Measurements from ENCODE around the gene ZBP1. TPM values are rescaled to one million over a fixed set of nuclear protein-coding genes. Genes with fewer than 3 reads are reported as not detected.

The ZBP1 gene, protein sequence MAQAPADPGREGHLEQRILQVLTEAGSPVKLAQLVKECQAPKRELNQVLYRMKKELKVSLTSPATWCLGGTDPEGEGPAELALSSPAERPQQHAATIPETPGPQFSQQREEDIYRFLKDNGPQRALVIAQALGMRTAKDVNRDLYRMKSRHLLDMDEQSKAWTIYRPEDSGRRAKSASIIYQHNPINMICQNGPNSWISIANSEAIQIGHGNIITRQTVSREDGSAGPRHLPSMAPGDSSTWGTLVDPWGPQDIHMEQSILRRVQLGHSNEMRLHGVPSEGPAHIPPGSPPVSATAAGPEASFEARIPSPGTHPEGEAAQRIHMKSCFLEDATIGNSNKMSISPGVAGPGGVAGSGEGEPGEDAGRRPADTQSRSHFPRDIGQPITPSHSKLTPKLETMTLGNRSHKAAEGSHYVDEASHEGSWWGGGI
- total RNA-seq, result 1 to 10 TPM in 1 of 4 donors, under 1 TPM in 3; 0.08 to 1.7 (median 0.23) TPM

DNA sequence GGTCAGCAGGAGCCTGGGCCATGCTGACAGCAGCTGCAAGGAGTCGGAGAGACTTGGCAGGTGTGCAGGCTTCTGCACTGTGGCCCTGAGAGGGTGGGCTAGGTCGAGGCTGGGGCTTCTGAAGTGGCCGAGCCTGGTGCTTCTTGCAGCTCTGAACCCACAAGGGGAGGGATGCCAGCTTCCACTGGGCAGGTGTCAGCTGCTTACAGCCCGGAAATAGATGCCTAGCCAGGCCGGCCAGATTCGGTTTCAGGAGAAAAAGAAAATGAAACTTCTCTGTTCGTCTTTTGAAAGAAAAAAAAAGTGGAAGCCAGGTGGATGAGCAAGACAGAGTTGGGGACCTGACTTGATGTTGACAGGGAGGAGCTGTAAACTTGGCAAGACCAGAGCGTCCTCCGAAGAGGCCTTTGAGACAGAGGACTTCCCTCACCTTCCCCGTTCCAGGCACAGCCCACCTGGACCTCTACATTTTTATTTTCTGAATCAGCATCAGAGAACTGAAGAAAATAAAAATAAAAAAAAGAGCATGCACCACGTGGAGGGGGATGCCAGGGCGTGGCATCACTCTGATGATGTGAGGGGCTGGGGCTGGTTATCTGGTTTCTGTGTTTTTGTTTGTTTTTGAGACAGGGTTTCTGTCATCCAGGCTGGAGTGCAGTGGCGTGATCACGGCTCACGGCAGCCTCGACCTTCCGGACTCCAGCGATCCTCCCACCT, at the start of gene ZBP1:
Gene ZBP1, minus strand, starts transcription at position 153 of the 717 bp plus-strand sequence. Its CDS starts 131 bp downstream, at position 22.
- intact Hi-C loops (cut with DNase I), result no loop called here
- Histone ChIP-seq H3K4me3 (peak within 1 kb of the TSS in 3 of 4 donors; percentile 7 to 52 (median 24)), H3K4me1 (peaks cover 8 to 49% (median 31%) of the 10 kb centered on the region in 3 donors), H3K36me3 (no peaks in the 10 kb centered on the region), H3K27ac (peak within 1 kb of the TSS; percentile 14 to 71 (median 62)), H3K27me3 (peaks cover 0 to 21% (median 0%) of the 10 kb centered on the region in 4 donors), H3K9me3 (peaks cover 0 to 4% (median 0%) of the 10 kb centered on the region in 3 donors)
- TF ChIP-seq POLR2A (IDR thresholded peaks at IDR 0.05), result peak in 1 of 4 donors; percentile 36
- TF ChIP-seq, protein P1, sequence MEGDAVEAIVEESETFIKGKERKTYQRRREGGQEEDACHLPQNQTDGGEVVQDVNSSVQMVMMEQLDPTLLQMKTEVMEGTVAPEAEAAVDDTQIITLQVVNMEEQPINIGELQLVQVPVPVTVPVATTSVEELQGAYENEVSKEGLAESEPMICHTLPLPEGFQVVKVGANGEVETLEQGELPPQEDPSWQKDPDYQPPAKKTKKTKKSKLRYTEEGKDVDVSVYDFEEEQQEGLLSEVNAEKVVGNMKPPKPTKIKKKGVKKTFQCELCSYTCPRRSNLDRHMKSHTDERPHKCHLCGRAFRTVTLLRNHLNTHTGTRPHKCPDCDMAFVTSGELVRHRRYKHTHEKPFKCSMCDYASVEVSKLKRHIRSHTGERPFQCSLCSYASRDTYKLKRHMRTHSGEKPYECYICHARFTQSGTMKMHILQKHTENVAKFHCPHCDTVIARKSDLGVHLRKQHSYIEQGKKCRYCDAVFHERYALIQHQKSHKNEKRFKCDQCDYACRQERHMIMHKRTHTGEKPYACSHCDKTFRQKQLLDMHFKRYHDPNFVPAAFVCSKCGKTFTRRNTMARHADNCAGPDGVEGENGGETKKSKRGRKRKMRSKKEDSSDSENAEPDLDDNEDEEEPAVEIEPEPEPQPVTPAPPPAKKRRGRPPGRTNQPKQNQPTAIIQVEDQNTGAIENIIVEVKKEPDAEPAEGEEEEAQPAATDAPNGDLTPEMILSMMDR (IDR thresholded peaks at IDR 0.05), result no peak
- DNase-seq, result no peak
- 13 to 39% methylated on average over 10 to 18 of the region's 18 CpGs for WGBS, 2 donors

DNA sequence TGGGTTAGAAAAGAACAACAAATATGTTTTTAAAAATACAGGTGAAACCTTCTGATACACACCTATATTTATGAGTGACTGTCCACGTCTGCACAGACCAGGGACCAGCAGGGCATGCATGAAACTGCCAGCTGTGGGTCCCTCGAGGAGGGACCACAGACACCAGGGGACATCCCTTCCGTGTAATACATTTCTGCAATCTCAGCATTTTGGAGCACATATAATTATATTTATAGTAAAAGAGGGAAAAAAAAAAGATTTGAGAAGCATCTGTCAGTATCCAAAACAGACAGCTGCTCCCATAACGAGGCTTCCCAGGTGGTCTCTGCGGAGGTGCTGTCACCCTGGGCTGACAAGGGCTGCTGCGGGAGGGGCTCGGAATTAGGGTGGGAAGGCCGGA, 49.4 kb upstream of the ZBP1 start:
- Histone ChIP-seq H3K27me3 (no peaks in the 10 kb centered on the region), H3K36me3 (no peaks in the 10 kb centered on the region), H3K9me3 (no peaks in the 10 kb centered on the region), H3K4me3 (no peak overlapping the region), H3K4me1 (peaks cover 6 to 29% (median 13%) of the 10 kb centered on the region in 3 donors), H3K27ac (no peak overlapping the region)
- WGBS, 2 donors, result 67 to 87% methylated on average over 6 to 8 of the region's 8 CpGs
- intact Hi-C loops (cut with DNase I), result no loop called here
- no peak for DNase-seq
- TF ChIP-seq, protein P1 (IDR thresholded peaks at IDR 0.05), result no peak
- no peak for TF ChIP-seq POLR2A (IDR thresholded peaks at IDR 0.05)

DNA sequence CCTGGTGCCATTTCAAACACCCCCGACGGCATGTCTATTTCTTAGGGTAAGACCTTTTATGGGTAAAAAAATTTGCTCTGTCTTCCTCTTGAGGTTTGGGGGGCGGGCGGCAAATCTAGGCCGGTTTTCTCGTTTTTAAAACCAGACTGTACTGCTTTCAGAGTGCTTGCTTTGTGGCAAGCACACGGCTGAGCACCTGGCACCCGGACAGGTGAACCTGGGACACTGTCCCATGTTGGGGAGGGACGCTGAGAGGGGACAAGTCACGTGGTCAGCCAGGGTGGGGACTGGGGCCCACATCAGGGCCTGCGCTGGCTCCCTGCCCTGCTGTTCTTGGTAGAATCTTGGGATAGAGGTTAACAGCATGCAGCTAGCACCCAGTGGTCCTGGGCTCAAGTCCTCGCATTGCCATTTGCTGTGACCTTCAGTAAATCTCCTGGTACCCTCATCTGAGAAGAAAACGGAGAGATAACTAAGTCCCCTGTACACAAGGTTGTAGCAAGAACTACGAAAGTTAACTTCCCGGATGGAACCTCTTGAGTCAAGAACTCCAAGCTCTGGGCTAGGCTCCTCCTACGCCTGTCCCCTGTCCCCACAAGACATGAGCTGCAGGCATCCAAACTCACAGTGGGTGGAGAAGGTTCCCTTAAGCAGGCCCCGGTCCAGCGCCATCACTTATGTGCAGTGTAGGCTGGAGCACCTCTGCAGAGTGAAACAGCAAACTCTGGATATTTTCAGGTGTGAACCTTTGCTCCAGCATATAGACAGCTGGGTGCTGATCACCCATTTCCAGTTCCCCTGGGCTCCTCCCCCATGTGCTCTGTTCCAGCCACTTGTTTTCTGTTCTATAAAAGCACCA, 47.9 kb upstream of the ZBP1 start:
- Histone ChIP-seq H3K27ac (peak overlapping the region in 1 of 4 donors; percentile 37), H3K4me3 (no peak overlapping the region), H3K9me3 (no peaks in the 10 kb centered on the region), H3K4me1 (peaks cover 6 to 28% (median 13%) of the 10 kb centered on the region in 3 donors), H3K27me3 (no peaks in the 10 kb centered on the region), H3K36me3 (no peaks in the 10 kb centered on the region)
- DNase-seq, result no peak
- TF ChIP-seq, protein P1 (IDR thresholded peaks at IDR 0.05), result no peak
- no peak for TF ChIP-seq POLR2A (IDR thresholded peaks at IDR 0.05)
- WGBS, 2 donors, result 80 to 82% methylated on average over 13 to 16 of the region's 18 CpGs
- intact Hi-C loops (cut with DNase I), result no loop called here

DNA sequence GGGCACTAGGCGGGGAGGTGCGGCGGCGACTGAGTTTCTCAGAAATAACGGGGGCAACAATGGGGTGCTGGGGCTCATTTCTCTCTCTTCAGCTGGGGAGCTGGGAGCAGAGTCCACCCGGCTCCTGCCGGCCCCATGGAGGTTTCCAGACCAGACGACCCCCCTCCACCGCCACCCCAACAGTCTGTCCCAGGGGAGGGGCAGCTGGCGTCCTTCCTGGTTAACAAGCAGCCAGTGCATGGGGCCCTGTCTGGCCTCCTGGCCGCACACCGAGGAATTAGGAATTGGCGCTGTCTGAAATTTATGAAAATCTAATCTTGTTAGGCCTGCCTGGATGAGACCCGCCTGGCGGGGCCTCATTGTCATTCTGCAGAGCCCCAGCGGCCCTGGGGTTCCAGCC, 47.2 kb upstream of the ZBP1 start:
- Histone ChIP-seq H3K36me3 (no peaks in the 10 kb centered on the region), H3K27me3 (no peaks in the 10 kb centered on the region), H3K4me1 (peaks cover under 1 to 21% (median 7%) of the 10 kb centered on the region in 3 donors), H3K27ac (peak overlapping the region in 1 of 4 donors; percentile 37), H3K4me3 (no peak overlapping the region), H3K9me3 (no peaks in the 10 kb centered on the region)
- intact Hi-C loops (cut with DNase I), result no loop called here
- TF ChIP-seq, protein P1 (IDR thresholded peaks at IDR 0.05), result no peak
- no peak for TF ChIP-seq POLR2A (IDR thresholded peaks at IDR 0.05)
- DNase-seq, result no peak
- 78 to 88% methylated on average over 8 to 9 of the region's 16 CpGs for WGBS, 2 donors
